Measurements from ENCODE around the gene ARHGDIG.

DNA sequence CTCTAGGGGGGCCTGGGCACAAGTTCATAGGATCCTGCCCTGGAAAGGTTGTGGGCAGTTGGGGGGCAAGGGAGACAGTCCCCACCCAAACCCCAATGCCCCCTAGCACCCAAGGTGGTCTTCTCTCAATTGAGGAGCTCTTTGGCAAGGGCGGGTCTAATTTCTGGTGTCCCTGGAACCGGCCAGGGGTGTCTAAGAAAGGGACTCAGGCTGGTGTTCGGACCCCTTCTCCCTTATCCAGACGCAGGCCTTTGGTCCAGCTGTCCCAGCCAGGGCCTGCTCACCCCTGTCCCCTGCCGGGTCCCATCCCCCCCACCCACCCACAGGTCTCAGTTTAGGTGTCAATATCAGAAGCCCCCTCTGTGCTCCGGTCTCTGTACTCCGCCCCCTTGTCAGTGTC, 860 bp upstream of the ARHGDIG start:
- TF ChIP-seq, protein P1, sequence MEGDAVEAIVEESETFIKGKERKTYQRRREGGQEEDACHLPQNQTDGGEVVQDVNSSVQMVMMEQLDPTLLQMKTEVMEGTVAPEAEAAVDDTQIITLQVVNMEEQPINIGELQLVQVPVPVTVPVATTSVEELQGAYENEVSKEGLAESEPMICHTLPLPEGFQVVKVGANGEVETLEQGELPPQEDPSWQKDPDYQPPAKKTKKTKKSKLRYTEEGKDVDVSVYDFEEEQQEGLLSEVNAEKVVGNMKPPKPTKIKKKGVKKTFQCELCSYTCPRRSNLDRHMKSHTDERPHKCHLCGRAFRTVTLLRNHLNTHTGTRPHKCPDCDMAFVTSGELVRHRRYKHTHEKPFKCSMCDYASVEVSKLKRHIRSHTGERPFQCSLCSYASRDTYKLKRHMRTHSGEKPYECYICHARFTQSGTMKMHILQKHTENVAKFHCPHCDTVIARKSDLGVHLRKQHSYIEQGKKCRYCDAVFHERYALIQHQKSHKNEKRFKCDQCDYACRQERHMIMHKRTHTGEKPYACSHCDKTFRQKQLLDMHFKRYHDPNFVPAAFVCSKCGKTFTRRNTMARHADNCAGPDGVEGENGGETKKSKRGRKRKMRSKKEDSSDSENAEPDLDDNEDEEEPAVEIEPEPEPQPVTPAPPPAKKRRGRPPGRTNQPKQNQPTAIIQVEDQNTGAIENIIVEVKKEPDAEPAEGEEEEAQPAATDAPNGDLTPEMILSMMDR (IDR thresholded peaks at IDR 0.05): no peak
- no peak for TF ChIP-seq ZFX (IDR thresholded peaks at IDR 0.05; ENCODE audit: borderline replicate concordance)

All from 22Rv1 (cell line).